H9 (cell line): ENCODE results near the gene CLDN16. TPM values are rescaled to one million over a fixed set of nuclear protein-coding genes. Genes with fewer than 3 reads are reported as not detected.

Experiments used
- DNase-seq: peaks from one replicate; pipeline ENCODE4 v3.0.0-alpha.2; 2017
- H2AFZ ChIP-seq: one replicate; pipeline ENCODE4 v1.6.1; 2013; ENCODE audit warnings: mild to moderate bottlenecking, low read length, control low read depth, moderate library complexity
- H2AK5ac ChIP-seq: 2 replicates; pipeline ENCODE4 v1.6.1; 2013; ENCODE audit warnings: low read length, control low read depth, mixed read lengths; ENCODE audit not compliant: insufficient read length
- H2BK120ac ChIP-seq: one replicate; pipeline ENCODE4 v1.6.1; 2013; ENCODE audit warnings: low read depth, mild to moderate bottlenecking, low read length, control low read depth, inconsistent platforms; ENCODE audit not compliant: poor library complexity, severe bottlenecking
- H2BK12ac ChIP-seq: 2 replicates; pipeline ENCODE4 v1.6.1; 2013; ENCODE audit warnings: low read length, control low read depth, mixed read lengths, low read depth; ENCODE audit not compliant: insufficient read length
- H2BK15ac ChIP-seq: 2 replicates; pipeline ENCODE4 v1.6.1; 2013; ENCODE audit warnings: low read depth, low read length, control low read depth
- H2BK20ac ChIP-seq: one replicate; pipeline ENCODE4 v1.6.1; 2013; ENCODE audit warnings: low read depth, mild to moderate bottlenecking, low read length, control low read depth, inconsistent platforms; ENCODE audit not compliant: poor library complexity, severe bottlenecking
- H2BK5ac ChIP-seq: 2 replicates; pipeline ENCODE4 v1.6.1; 2013; ENCODE audit warnings: low read length, control low read depth, mixed read lengths; ENCODE audit not compliant: insufficient read length
- H3K14ac ChIP-seq: 2 replicates; pipeline ENCODE4 v1.6.1; 2013; ENCODE audit warnings: low read length, control low read depth; ENCODE audit not compliant: insufficient read depth
- H3K18ac ChIP-seq: 2 replicates; pipeline ENCODE4 v1.6.1; 2013; ENCODE audit warnings: low read depth, mild to moderate bottlenecking, mixed read lengths, low read length, control low read depth; ENCODE audit not compliant: insufficient read length
- H3K23ac ChIP-seq: 2 replicates; pipeline ENCODE4 v1.6.1; 2013; ENCODE audit warnings: low read length, control low read depth, mixed read lengths, low read depth; ENCODE audit not compliant: insufficient read length
- H3K23me2 ChIP-seq: 2 replicates; pipeline ENCODE4 v1.6.1; 2013; ENCODE audit warnings: low read depth, mild to moderate bottlenecking, mixed read lengths, low read length, control low read depth; ENCODE audit not compliant: insufficient read length, poor library complexity, severe bottlenecking
- H3K27ac ChIP-seq: 2 replicates; pipeline ENCODE4 v1.5.1; 2013; ENCODE audit warnings: low read length, control low read depth, mixed read lengths, low read depth; ENCODE audit not compliant: insufficient read length
- H3K27me3 ChIP-seq: 2 replicates; pipeline ENCODE4 v1.6.1; 2013; ENCODE audit warnings: low read length, control low read depth, inconsistent platforms; ENCODE audit not compliant: insufficient read depth
- H3K4ac ChIP-seq: 2 replicates; pipeline ENCODE4 v1.6.1; 2013; ENCODE audit warnings: low read depth, mild to moderate bottlenecking, control low read depth, inconsistent platforms, low read length, moderate library complexity
- H3K4me1 ChIP-seq: 2 replicates; pipeline ENCODE4 v1.6.1; 2013; ENCODE audit warnings: low read length, control low read depth, inconsistent platforms; ENCODE audit not compliant: insufficient read depth
- H3K4me2 ChIP-seq: 2 replicates; pipeline ENCODE4 v1.6.1; 2013; ENCODE audit warnings: low read length, control low read depth, mixed read lengths; ENCODE audit not compliant: insufficient read length, insufficient read depth
- H3K56ac ChIP-seq: 2 replicates; pipeline ENCODE4 v1.6.1; 2013; ENCODE audit warnings: low read depth, mild to moderate bottlenecking, mixed read lengths, low read length, control low read depth; ENCODE audit not compliant: insufficient read length
- H3K79me1 ChIP-seq: 2 replicates; pipeline ENCODE4 v1.6.1; 2013; ENCODE audit warnings: low read depth, mild to moderate bottlenecking, moderate library complexity, low read length, control low read depth, inconsistent platforms; ENCODE audit not compliant: insufficient read depth, poor library complexity, severe bottlenecking
- H3K79me2 ChIP-seq: 2 replicates; pipeline ENCODE4 v1.6.1; 2013; ENCODE audit warnings: low read length, control low read depth, inconsistent platforms; ENCODE audit not compliant: insufficient read depth
- H3K9ac ChIP-seq: 2 replicates; pipeline ENCODE4 v1.6.1; 2013; ENCODE audit warnings: low read length, control low read depth, mixed read lengths; ENCODE audit not compliant: insufficient read length; ENCODE audit errors: extremely low read depth
- H3K9me3 ChIP-seq: one replicate; pipeline ENCODE4 v1.6.1; 2013; ENCODE audit warnings: low read depth, low read length, inconsistent platforms; ENCODE audit not compliant: control insufficient read depth
- H3T11ph ChIP-seq: one replicate; pipeline ENCODE4 v1.6.1; 2013; ENCODE audit warnings: mild to moderate bottlenecking, low read length, control low read depth, inconsistent platforms
- H4K20me1 ChIP-seq: one replicate; pipeline ENCODE4 v1.6.1; 2013; ENCODE audit not compliant: control insufficient read depth, insufficient read length, insufficient read depth
- H4K5ac ChIP-seq: 2 replicates; pipeline ENCODE4 v1.6.1; 2013; ENCODE audit warnings: low read depth, mild to moderate bottlenecking, mixed read lengths, low read length, control low read depth; ENCODE audit not compliant: insufficient read length
- H4K8ac ChIP-seq: replicated peaks from 2 replicates; pipeline ENCODE4 v1.6.1; 2013; ENCODE audit warnings: low read length, control low read depth, mixed read lengths, low read depth; ENCODE audit not compliant: insufficient read length
- H4K91ac ChIP-seq: 2 replicates; pipeline ENCODE4 v1.6.1; 2013; ENCODE audit warnings: low read depth, mild to moderate bottlenecking, moderate library complexity, mixed read lengths, low read length, control low read depth; ENCODE audit not compliant: insufficient read length
- H3K27ac Mint-ChIP-seq, 3 experiments: 2 replicates in 2 of 3; 3 replicates in 1 of 3; pipeline ENCODE4 v1.8.0; 2020 to 2021; ENCODE audit warnings: mixed read lengths in 3 of 3, mild to moderate bottlenecking in 1 of 3, moderate library complexity in 1 of 3
- H3K27me3 Mint-ChIP-seq: 2 replicates; pipeline ENCODE4 v1.8.0; 2021; ENCODE audit warnings: low read depth, mild to moderate bottlenecking, moderate library complexity, mixed read lengths
- H3K36me3 Mint-ChIP-seq, 3 experiments: 2 replicates in 2 of 3; 3 replicates in 1 of 3; pipeline ENCODE4 v1.8.0; 2020 to 2021; ENCODE audit warnings: low read depth in 3 of 3, mixed read lengths in 3 of 3; ENCODE audit not compliant: insufficient read depth in 1 of 3
- H3K4me1 Mint-ChIP-seq, 2 experiments: 2 replicates each; pipeline ENCODE4 v1.8.0; 2020; ENCODE audit warnings: mixed read lengths in 2 of 2
- H3K4me3 Mint-ChIP-seq, 2 experiments: 2 replicates in 1 of 2; 3 replicates in 1 of 2; pipeline ENCODE4 v1.8.0; 2020 to 2021; ENCODE audit warnings: mild to moderate bottlenecking in 2 of 2, mixed read lengths in 2 of 2, moderate library complexity in 1 of 2
- H3K9me3 Mint-ChIP-seq, 2 experiments: 2 replicates in 1 of 2; 3 replicates in 1 of 2; pipeline ENCODE4 v1.8.0; 2020; ENCODE audit warnings: mild to moderate bottlenecking in 2 of 2, mixed read lengths in 2 of 2, moderate library complexity in 1 of 2
- WGBS: extraction: QIAGEN DNeasy Blood & Tissue Kit; methylation state at CpG from one replicate; pipeline ENCODE4 v1.1.7; 2013; ENCODE audit warnings: missing lambda C conversion rate, low lambda C conversion rate, mixed read lengths; ENCODE audit not compliant: insufficient read length; ENCODE audit errors: extremely low coverage; 5-methylcytosine and 5-hydroxymethylcytosine counted together
- total RNA-seq: library from RNA; stranded (reverse); gene quantifications from 2 replicates; pipeline ENCODE4 v1.2.1, GENCODE V29; 2021
- TF ChIP-seq, protein P1 (sequence below): fragments of 200-600 bp; sonication (generic); conservative IDR thresholded peaks from 3 replicates; pipeline ENCODE4 v1.8.0; 2021; ENCODE audit warnings: antibody characterized with exemption, mild to moderate bottlenecking

CLDN16 gene
- total RNA-seq, 1 experiment from 2014 or later, result not detected

DNA sequence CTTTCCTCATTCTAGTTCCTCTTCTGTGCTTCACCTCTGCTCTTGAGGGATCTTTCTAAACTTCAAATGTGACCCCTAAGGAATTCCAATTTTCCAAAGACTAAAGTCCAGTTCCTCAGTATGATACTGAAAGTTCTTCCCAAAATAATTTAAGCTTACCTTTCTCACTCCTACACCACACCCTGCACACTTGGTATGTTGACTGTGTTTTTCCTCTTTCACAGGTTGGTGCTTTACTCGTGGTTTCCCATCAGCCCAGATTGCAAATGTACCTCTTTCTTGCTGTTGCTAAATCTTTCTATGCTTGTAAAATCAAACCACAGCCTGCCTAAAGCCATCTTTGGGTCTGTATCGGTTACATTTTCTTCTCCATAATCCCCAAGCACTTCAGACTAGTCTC is 30.5 kb upstream of the CLDN16 start:
- H3K23me2 ChIP-seq, result no peaks in the 10 kb centered on the region
- no peak overlapping the region for H3T11ph ChIP-seq
- H3K18ac ChIP-seq, result no peak overlapping the region
- H3K23ac ChIP-seq, result no peak overlapping the region
- no peak overlapping the region for H2AK5ac ChIP-seq
- H4K8ac ChIP-seq, result no peak overlapping the region
- H4K5ac ChIP-seq, result no peak overlapping the region
- H3K27me3 ChIP-seq, result no peaks in the 10 kb centered on the region
- H3K27ac Mint-ChIP-seq, result no peak overlapping the region
- peaks cover 0 to 5% (median 0%) of the 10 kb centered on the region in 3 experiments; a peak in 2 of 7 replicates for H3K36me3 Mint-ChIP-seq
- H2AFZ ChIP-seq, result peak overlapping the region; percentile 22
- H3K56ac ChIP-seq, result no peak overlapping the region
- no peak overlapping the region for H2BK12ac ChIP-seq
- no peak overlapping the region for H3K14ac ChIP-seq
- no peaks in the 10 kb centered on the region; the same call in 1 of the 2 replicates for H3K4me1 ChIP-seq
- H3K79me1 ChIP-seq, result no peaks in the 10 kb centered on the region
- H3K27ac ChIP-seq, result no peak overlapping the region
- TF ChIP-seq, protein P1, sequence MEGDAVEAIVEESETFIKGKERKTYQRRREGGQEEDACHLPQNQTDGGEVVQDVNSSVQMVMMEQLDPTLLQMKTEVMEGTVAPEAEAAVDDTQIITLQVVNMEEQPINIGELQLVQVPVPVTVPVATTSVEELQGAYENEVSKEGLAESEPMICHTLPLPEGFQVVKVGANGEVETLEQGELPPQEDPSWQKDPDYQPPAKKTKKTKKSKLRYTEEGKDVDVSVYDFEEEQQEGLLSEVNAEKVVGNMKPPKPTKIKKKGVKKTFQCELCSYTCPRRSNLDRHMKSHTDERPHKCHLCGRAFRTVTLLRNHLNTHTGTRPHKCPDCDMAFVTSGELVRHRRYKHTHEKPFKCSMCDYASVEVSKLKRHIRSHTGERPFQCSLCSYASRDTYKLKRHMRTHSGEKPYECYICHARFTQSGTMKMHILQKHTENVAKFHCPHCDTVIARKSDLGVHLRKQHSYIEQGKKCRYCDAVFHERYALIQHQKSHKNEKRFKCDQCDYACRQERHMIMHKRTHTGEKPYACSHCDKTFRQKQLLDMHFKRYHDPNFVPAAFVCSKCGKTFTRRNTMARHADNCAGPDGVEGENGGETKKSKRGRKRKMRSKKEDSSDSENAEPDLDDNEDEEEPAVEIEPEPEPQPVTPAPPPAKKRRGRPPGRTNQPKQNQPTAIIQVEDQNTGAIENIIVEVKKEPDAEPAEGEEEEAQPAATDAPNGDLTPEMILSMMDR, result no peak
- DNase-seq, result no peak
- no peak overlapping the region for H4K91ac ChIP-seq
- no peak overlapping the region for H2BK120ac ChIP-seq
- no peak overlapping the region for H2BK5ac ChIP-seq
- no peak overlapping the region for H3K4ac ChIP-seq
- no CpG with 5 or more reads among the region's 2 CpGs for WGBS
- H3K4me1 Mint-ChIP-seq, result peaks cover 19 to 22% of the 10 kb centered on the region in 2 experiments
- no peaks in the 10 kb centered on the region for H3K79me2 ChIP-seq
- H3K4me3 Mint-ChIP-seq, result no peak overlapping the region
- no peaks in the 10 kb centered on the region for H4K20me1 ChIP-seq
- no peaks in the 10 kb centered on the region for H3K9me3 ChIP-seq
- H2BK15ac ChIP-seq, result no peak overlapping the region
- H3K4me2 ChIP-seq, result no peak overlapping the region
- H3K27me3 Mint-ChIP-seq, result no peaks in the 10 kb centered on the region; the same call in 1 of the 2 replicates
- H3K9ac ChIP-seq, result no peak overlapping the region
- peaks cover 2 to 4% of the 10 kb centered on the region in 2 experiments; a peak in 4 of 5 replicates for H3K9me3 Mint-ChIP-seq
- no peak overlapping the region for H2BK20ac ChIP-seq
